Forelimb muscle (tissue), 1 donor: ENCODE data around the gene NLK. TPM values are rescaled to one million over a fixed set of nuclear protein-coding genes. Genes with fewer than 3 reads are reported as not detected.
"Not testable (repeated sequence)": the region's sequence is repeated elsewhere in the genome, so short reads cannot be mapped to it uniquely, and the experiment has no call there.

Experiments used
- DNase-seq: peaks from one replicate; pipeline ENCODE4 v3.0.0-alpha.2; 2013; ENCODE audit warnings: low read depth
- polyA plus RNA-seq: library from polyadenylated mRNA; unstranded; fragments of 120-200 nt; gene quantifications from one replicate; pipeline ENCODE4 v1.2.1, GENCODE V29; 2013; ENCODE audit not compliant: insufficient read length

Gene NLK
- polyA plus RNA-seq, 1 donor, result 8.4 TPM

GRCh38 chr17:28072936-28073533 lies 30.6 kb downstream of the NLK start:
- no peak for DNase-seq

GRCh38 chr17:28074010-28074409 lies 31.5 kb downstream of the NLK start:
- DNase-seq, result no peak

- DNase-seq, result no peak
Observed at GRCh38 chr17:28076144-28076543, 33.7 kb downstream of the NLK start.

GRCh38 chr17:28077140-28077539 lies 34.7 kb downstream of the NLK start:
- DNase-seq, result not testable (repeated sequence)

GRCh38 chr17:28078341-28079229 lies 36.1 kb downstream of the NLK start:
- DNase-seq, result no peak

GRCh38 chr17:28081467-28081866 lies 39.0 kb downstream of the NLK start:
- no peak for DNase-seq

GRCh38 chr17:28085766-28086165 lies 43.3 kb downstream of the NLK start:
- no peak for DNase-seq

- DNase-seq, result no peak
Observed at GRCh38 chr17:28086519-28086918, 44.0 kb downstream of the NLK start.

GRCh38 chr17:28087743-28088142 lies 45.3 kb downstream of the NLK start:
- DNase-seq, result no peak

- no peak for DNase-seq
Observed at GRCh38 chr17:28090551-28090950, 48.1 kb downstream of the NLK start.

- DNase-seq, result no peak
Observed at GRCh38 chr17:28092088-28092487, 49.6 kb downstream of the NLK start.

GRCh38 chr17:28093999-28094716 lies 51.7 kb downstream of the NLK start:
- DNase-seq, result no peak

GRCh38 chr17:28096756-28097155 lies 54.3 kb downstream of the NLK start:
- no peak for DNase-seq

GRCh38 chr17:28097254-28097653 lies 54.8 kb downstream of the NLK start:
- no peak for DNase-seq

GRCh38 chr17:28097901-28098300 lies 55.4 kb downstream of the NLK start:
- DNase-seq, result no peak

GRCh38 chr17:28098591-28098990 lies 56.1 kb downstream of the NLK start:
- DNase-seq, result not testable (repeated sequence)

- no peak for DNase-seq
Observed at GRCh38 chr17:28100251-28100650, 57.8 kb downstream of the NLK start.

- no peak for DNase-seq
Observed at GRCh38 chr17:28100936-28101335, 58.5 kb downstream of the NLK start.

- no peak for DNase-seq
Observed at GRCh38 chr17:28101919-28102318, 59.4 kb downstream of the NLK start.

- no peak for DNase-seq
Observed at GRCh38 chr17:28105501-28105900, 63.0 kb downstream of the NLK start.

- DNase-seq, result no peak
Observed at GRCh38 chr17:28110184-28110583, 67.7 kb downstream of the NLK start.

- no peak for DNase-seq
Observed at GRCh38 chr17:28112181-28112580, 69.7 kb downstream of the NLK start.

- DNase-seq, result no peak
Observed at GRCh38 chr17:28112606-28113005, 70.1 kb downstream of the NLK start.
